ENCODE data around the gene AMZ1.
A peak's percentile ranks its signal among the peaks of the same experiment; 100 is the strongest.
"Not testable (repeated sequence)": the region's sequence is repeated elsewhere in the genome, so short reads cannot be mapped to it uniquely, and the experiment has no call there.

AMZ1 gene

DNA sequence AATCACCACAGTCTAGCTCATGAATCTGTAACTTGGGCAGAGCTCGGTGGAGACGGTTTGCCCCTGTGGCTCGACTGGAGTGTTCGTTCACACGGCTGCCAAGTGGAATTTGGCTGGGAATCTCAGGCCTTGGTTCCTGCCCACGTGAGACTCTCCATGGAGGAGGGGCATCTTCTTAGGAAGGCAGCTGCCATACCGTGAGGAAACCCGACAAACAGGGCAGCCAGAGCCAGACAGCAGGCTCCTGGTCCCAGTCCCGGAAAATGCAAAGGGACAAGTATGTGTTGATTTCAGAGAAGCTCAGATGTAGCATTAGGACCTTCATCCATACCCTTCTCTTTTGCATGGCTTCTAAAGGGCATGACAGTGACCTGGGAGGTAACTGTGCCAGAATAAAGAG, 26.6 kb downstream of the AMZ1 start:
- no peak for DNase-seq

- DNase-seq: no peak
These were observed 27.6 kb downstream of the AMZ1 start for GRCh38 chr7:2715341-2716231.

DNA sequence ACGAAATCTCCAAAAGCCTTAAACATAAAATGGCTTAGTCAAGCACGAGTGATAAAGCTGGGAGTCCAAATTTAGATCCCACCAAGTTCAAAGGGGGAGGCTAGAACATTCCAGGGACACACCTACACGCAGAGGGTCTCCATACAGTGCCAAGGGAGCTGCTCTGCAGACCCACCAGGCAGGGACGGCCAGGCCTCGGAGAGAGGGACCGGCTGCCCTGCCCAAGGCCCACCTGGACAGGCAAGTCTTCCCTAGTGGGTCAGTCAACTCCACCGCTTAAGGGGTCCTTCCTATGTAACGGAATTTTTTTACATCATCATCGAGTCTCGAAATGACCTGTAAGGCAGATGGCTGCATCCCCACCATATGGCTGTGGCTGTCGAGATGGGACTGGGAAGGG, 28.5 kb downstream of the AMZ1 start:
- DNase-seq: no peak

DNA sequence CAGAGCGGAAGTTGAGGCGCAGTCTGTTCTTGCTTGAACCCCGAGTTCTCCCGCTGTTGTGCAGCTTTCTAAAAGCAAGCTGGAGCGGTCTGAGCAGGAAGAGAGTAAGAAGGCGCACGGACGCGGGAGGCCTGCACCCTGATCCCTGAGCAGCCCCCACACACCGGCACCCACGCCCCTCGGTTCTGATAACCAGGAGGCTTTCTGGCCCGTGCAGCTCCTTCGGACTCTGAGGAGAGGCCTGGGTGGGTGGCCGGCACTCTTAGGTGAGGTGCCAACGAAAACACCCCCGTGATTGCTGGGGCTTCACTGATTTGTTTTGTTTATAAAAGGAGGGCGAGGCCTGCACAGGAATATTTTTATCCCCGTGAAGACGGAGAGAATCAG, 28.9 kb downstream of the AMZ1 start:
- DNase-seq: no peak

DNA sequence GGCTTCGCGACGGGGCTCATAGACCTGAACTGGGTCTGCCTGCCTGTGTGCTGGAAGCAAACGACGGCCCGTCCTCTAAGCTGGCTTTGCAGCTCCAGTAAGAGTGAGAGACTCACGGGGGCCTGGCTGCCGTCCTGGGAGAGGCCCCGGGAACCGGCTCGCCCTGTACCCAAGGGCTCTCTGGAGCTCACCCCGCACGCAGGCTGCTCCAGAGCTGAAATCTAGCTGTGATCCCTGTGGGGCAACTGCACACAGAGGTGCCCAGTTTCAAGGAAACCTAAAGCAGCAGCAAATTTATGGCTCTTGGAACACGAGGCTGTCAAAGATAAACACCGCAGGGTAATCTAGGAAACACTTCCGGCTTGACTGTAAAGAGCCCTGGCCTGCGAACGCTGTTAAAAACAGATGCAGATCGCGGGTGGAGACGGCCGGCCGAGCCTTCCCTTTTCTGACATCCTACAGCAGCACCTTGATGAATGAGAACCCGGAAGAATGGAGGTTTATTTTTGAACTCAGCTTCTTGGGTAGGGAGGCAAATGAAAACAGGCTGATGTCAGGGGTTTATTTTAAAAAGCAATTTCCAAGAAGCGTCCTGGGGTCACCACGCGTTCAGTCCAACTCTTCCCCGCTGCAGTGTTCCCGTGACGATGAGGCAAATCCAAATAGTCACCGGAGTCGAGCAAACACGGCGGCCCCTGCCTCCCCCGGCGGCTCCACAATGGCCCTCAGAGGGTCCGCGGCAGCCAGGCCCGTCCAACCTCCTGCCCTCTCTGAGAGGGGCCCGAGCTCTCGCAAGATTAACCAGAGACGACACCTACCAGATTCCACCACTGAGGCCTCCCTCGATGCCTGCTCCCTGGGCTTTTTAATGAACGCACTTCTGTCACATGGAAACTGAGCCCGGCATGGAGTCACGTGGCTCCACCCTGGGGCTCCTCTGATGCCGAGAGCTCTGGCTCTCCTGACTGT, 29.6 kb downstream of the AMZ1 start:
- DNase-seq: no peak

DNA sequence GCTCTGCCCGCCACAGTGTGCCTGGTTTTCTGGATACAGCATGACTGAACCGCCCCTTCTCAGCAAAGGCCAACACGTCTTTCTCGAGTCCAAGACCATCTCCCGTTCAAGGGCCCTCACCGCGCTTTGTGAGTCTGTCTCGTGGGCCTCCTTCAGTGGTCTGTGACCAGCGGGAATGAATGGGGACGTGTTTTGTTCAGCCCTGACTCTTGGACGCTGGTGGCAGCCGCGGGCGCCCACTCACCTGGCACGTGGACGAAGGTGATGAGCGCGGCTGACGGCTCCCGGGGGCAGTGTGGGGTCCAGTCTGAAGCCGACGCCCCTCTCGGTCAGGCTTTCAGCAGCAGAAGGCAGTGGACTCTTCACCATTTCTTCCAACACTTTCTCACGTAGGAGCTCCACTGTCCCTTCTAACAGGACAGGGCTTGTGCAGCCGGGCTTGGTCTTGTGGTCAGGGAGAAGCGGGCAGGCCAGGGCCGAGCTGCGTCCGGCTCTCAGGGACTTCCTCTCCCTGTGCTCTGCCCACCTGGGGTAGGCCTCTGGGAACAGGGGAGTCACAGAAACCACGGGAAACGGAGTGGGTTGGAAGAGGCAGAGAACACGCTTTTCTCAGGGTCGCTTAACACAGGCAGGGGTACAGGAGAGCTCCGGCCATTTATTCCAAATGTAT, 30.4 kb downstream of the AMZ1 start:
- DNase-seq: no peak

DNA sequence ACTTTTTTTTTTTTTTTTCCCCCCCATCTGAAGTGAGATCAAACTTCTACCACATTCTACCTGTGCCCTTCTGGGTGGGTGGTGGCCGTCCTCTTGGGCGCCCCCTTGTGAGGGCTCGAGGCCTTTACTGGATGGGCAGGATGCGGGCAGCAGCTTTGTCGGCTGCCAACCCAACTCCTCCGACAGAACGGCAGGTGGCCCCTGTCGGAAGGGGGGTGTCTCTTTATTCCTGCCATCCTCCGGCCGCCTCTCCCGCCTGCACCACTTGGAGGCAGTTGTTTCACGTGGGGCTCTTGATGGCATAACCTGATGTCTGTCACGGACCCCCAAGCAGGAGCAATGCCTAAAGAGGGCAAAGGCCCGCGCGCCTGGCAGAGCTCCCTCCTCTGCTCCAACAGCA, 31.0 kb downstream of the AMZ1 start:
- peak; percentile 9 for DNase-seq

GRCh38 chr7:2720024-2720423, 32.0 kb downstream of the AMZ1 start:
- DNase-seq: no peak

DNA sequence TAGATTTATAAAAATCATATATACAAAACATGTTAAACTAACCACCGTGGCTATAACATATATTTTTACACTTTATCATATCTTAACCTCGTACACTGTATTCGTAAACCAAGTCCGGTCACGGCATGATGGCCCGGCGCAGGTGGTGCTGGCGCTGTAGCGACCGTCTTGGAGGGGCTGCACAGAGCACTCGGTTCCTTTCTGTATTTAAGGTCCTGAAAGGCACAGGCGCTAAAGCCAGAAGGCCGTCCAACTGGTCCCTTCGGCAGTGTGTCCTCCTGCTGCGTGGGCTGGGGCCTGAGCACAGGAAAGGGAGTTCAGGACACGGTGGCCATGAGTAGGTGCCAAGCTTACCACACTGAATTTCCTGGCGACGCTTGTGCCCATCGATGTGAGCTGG, 33.8 kb downstream of the AMZ1 start:
- DNase-seq: no peak

DNA sequence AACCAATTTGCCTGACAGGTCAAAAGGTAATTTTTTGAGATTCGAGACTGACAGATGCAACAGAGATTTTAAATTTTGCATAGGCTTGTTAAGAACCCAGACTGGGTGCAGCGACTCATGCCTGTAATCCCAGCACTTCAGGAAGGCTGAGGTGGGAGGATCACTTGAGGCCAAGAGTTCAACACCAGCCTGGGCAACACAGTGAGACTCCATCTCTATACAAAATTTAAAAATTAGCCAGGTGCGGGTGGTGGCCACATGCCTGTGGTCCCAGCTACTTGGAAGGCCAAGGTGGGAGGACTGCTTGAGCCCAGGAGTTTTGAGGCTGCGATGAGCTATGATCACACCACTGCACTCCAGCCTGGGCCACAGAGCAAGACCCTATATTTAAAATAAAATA, 34.6 kb downstream of the AMZ1 start:
- no peak for DNase-seq

DNA sequence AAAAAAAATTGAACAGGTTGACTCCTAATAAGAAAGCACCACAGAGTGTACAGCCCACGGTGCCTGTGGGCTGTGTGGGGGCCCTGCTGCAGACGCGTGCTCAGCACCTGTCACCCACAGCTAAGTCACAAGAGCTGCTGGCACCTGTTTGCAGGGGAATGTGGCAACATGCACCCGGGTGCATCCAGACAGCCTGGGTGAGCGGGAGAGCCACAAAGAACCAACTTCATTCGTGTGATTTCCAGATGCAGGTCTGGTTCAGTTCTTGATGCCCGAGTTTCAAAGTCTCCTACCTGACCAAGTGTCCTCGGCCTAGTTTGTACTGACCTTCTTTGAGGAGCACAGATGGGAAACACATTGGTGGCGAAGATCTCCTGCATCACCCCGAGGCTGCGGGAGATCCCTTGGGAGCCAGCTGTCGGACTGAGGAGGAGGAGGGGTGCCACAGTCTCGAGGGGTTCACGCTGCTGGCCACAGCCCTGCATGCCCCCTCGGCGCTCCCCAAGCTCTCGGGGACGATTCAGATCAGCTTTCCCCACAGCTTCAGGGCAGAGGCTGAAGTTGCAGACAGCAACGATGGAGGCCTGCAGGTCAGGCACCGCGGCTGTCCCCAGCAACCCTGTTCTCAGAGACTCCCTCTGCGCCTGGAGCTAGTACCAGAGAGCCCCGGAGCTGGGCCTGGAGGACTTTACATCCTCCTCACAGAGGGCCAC, 35.3 kb downstream of the AMZ1 start:
- DNase-seq: no peak

DNA sequence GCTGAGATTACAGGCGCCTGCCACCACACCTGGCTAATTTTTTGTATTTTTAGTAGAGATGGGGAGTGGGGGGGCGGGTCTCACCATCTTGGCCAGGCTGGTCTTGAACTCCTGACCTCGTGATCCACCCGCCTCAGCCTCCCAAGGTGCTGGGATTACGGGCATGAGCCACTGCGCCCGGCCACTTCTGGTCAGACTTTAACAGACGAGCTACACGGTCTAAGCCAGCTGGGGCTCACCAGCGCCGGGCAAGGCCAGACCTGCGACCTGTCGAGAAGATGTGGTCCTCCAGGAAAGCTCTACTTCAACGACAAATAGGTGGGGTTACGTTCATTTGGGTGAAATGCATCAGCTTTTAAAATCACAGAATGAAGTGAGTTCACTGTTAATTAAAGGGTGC, 36.0 kb downstream of the AMZ1 start:
- DNase-seq: not testable (repeated sequence)

- no peak for DNase-seq
These were observed 36.6 kb downstream of the AMZ1 start for GRCh38 chr7:2724453-2725177.

GRCh38 chr7:2725178-2726105, 37.4 kb downstream of the AMZ1 start:
- no peak for DNase-seq

DNA sequence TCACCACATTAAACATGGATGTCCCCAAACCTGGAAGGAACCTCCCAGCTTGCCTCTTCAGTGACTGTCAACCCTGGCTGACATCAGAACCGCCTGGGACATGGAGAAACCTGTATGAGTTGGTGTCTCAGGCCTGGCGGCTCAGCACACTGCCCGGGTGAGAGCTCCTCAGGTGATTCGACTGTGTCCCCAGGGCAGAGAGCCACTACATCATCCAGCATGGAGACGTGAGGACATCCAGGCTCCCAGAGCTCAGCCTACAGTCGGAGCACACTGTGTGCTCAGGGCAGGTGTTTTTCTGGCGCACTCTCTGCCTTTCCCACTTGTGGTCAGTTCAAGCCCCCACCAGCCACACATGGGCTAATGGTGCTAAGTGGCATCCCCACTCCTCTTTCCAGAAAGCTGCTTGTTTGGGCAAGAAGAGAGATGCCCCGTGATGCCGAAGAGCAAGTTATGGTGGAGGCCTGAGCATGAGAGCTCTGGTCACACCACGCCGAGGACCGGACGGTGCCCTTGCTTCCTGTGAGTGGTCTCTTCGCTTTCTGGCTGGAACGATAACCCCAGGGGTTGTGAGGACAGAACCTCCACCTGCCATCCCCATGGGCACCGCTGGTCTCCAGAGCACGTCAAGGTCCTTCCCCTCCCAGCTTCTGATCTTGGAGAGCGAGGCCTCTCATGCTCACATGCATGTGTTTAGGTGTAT, 38.5 kb downstream of the AMZ1 start:
- no peak for DNase-seq

- not testable (repeated sequence) for DNase-seq
These were observed 39.2 kb downstream of the AMZ1 start for GRCh38 chr7:2727206-2727605.

GRCh38 chr7:2728316-2729030, 40.5 kb downstream of the AMZ1 start:
- DNase-seq: no peak

DNA sequence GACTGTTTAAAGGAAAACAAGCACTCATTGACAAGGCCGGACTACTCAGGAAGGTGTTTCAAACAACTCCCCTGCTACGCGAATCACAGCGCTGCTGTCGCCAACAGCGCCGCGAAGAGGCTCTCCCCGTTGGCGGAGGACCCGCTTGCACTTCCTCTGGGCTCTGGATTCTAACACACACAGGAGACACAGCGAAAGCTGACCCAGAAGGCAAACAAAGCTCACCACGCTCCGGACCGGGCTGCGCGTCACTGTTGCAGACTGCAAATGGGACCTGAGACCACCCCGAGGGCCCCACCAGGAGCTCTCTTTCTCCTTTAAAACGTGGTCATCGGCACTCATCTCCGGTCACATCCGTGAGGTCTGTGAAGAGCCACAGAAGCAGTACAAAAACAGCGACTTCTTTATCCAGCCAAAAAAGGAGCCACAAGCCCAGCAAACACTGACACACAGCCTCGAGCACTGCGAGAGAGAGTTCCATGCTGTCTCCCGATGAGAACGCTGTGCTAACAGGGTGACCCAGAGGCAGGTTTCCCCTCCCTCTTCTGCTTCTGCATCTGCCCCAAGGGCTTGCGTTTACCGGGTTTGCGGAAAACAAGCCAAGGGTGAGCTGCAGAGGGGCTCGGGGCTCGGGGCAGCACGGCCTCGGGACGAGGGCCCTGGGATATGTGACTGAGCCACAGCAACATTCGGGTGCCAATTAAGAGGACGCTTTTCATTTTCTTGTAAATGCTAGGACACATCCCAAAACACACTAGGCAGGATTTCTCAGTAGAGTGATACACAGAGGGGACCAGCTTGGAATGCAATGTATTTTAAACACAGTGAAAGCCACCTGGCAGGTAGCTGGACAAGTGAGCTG, 41.3 kb downstream of the AMZ1 start:
- no peak for DNase-seq
